ENCODE measurements around the gene SCFD2.
"Not testable (repeated sequence)": the region's sequence is repeated elsewhere in the genome, so short reads cannot be mapped to it uniquely, and the experiment has no call there.

SCFD2 gene

GRCh38 chr4:52841682-52842456 lies 524.0 kb downstream of the SCFD2 start:
- no peak for DNase-seq

GRCh38 chr4:52840531-52841370 lies 525.1 kb downstream of the SCFD2 start:
- DNase-seq, result no peak

GRCh38 chr4:52838729-52839586 lies 526.9 kb downstream of the SCFD2 start:
- DNase-seq, result no peak

GRCh38 chr4:52837716-52838558 lies 527.9 kb downstream of the SCFD2 start:
- DNase-seq, result no peak

- DNase-seq, result no peak
Observed at GRCh38 chr4:52836678-52837077, 529.2 kb downstream of the SCFD2 start.

GRCh38 chr4:52836120-52836519 lies 529.7 kb downstream of the SCFD2 start:
- no peak for DNase-seq

GRCh38 chr4:52834641-52835456 lies 531.0 kb downstream of the SCFD2 start:
- not testable (repeated sequence) for DNase-seq

- no peak for DNase-seq
Observed at GRCh38 chr4:52833941-52834525, 531.8 kb downstream of the SCFD2 start.

GRCh38 chr4:52825460-52826090 lies 540.3 kb downstream of the SCFD2 start:
- DNase-seq, result no peak

GRCh38 chr4:52824603-52825459 lies 541.0 kb downstream of the SCFD2 start:
- DNase-seq, result no peak

GRCh38 chr4:52824270-52824602 lies 541.6 kb downstream of the SCFD2 start:
- no peak for DNase-seq

GRCh38 chr4:52823702-52824092 lies 542.2 kb downstream of the SCFD2 start:
- DNase-seq, result no peak
